ENCODE measurements around the gene PGAP3.
"Not testable (repeated sequence)": the region's sequence is repeated elsewhere in the genome, so short reads cannot be mapped to it uniquely, and the experiment has no call there.

PGAP3 gene

DNA sequence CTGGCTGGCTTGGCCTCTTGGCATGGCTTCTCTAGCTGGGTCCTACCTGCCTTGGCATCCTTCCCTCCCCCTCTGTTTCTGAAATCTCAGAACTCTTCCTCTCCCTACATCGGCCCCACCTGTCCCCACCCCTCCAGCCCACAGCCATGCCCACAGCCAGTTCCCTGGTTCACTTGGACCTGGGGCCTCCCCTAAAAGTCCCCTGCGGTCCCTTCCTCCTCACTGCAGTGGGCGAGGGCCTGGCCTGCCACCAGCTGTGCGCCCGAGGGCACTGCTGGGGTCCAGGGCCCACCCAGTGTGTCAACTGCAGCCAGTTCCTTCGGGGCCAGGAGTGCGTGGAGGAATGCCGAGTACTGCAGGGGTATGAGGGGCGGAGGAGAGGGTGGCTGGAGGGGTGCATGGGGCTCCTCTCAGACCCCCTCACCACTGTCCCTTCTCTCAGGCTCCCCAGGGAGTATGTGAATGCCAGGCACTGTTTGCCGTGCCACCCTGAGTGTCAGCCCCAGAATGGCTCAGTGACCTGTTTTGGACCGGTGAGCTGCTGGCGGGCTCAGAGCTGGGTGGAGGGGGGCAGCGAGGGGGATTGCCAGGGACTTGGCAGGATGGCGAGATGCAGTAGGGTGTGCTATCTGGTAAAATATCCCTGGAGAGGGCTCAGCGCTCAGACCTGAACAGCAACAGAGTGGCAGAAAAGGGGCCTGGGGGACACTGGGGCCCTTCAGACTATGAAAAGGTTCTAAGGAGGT, 28.4 kb upstream of the PGAP3 start:
- no peak for DNase-seq
- in situ Hi-C loops (cut with MboI; ENCODE audit: low pct_unique_long_range_greater_than_20kb, low sequenced_read_pairs) = no loop called here

DNA sequence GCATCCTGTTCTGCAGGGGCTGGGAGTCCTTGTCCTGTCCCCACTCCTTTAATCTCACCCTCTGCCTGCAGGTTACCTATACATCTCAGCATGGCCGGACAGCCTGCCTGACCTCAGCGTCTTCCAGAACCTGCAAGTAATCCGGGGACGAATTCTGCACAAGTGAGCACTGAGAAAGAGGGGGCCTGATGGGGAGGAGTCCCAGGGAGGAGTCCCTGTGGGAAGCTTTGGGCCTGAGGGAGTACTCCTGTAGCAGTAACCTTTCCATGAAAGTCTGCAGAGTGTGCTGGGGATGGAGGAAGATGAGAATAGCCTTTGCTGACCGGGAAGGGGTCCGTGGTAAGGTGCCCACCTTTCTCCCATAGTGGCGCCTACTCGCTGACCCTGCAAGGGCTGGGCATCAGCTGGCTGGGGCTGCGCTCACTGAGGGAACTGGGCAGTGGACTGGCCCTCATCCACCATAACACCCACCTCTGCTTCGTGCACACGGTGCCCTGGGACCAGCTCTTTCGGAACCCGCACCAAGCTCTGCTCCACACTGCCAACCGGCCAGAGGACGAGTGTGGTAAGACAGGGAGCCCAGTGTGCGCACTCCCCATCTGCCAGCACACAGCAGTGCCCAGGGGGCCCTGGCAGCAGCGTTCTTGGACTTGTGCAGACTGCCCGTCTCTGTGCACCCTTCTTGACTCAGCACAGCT, 27.7 kb upstream of the PGAP3 start:
- in situ Hi-C loops (cut with MboI; ENCODE audit: low pct_unique_long_range_greater_than_20kb, low sequenced_read_pairs) = no loop called here
- no peak for DNase-seq

DNA sequence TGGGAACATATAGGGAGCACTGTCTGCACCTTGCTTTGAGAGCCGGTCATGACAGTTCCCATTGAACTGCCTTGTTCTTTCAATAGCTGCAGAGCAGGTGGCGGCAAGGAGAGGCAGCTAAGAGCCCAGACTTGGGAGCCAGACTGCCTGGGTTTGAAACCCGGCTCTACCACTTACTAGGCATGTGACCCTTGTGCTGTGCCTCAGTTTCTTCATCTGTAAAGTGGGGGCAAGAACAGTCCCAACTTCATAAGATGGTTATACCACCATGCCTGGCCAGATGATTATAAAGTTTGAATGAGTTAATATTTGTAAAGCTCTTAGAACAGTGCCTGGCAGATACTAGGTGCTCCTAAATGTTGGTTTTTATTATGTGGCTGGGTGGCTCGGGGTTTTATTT, 26.4 kb upstream of the PGAP3 start:
- in situ Hi-C loops (cut with MboI; ENCODE audit: low pct_unique_long_range_greater_than_20kb, low sequenced_read_pairs) = no loop called here
- no peak for DNase-seq

DNA sequence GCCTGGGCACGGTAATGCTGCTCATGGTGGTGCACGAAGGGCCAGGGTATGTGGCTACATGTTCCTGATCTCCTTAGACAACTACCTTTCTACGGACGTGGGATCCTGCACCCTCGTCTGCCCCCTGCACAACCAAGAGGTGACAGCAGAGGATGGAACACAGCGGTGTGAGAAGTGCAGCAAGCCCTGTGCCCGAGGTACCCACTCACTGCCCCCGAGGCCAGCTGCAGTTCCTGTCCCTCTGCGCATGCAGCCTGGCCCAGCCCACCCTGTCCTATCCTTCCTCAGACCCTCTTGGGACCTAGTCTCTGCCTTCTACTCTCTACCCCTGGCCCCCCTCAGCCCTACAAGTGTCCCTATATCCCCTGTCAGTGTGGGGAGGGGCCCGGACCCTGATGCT, 24.0 kb upstream of the PGAP3 start:
- DNase-seq = no peak
- in situ Hi-C loops (cut with MboI; ENCODE audit: low pct_unique_long_range_greater_than_20kb, low sequenced_read_pairs) = no loop called here

- DNase-seq; in situ Hi-C loops (cut with MboI; ENCODE audit: low pct_unique_long_range_greater_than_20kb, low sequenced_read_pairs): not testable (repeated sequence)
Measured at GRCh38 chr17:39711071-39711470, 23.2 kb upstream of the PGAP3 start.

DNA sequence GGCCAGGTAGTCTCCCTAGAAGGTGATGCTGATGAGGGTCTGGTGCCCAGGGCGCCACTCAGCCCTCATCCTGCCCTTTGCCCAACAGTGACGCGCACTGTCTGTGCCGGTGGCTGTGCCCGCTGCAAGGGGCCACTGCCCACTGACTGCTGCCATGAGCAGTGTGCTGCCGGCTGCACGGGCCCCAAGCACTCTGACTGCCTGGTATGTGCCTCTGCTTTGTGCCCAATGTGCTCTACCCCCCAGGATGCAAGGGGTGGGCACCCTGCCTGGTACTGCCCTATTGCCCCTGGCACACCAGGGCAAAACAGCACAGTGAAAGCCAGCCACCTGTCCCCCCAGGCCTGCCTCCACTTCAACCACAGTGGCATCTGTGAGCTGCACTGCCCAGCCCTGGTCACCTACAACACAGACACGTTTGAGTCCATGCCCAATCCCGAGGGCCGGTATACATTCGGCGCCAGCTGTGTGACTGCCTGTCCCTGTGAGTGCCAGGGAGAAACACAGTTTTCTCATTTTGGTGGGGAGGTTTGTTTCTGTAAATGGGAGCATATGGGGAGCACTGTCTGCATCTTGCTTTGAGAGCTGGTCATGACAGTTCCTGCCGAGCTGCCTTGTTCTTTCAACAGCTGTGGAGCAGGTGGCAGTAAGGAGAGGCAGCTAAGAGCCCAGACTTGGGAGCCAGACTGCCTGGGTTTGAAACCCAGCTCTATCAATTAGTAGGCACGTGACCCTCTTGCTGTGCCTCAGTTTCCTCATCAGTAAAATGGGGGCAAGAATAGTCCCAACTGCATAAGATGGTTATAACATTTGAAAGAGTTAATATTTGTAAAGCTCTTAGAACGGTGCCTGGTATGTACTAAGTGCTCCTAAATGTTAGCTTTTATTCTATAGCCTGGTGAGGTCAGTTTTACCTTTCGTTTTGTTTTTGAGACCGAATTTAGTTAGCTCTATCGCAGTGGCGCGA, 22.4 kb upstream of the PGAP3 start:
- in situ Hi-C loops (cut with MboI; ENCODE audit: low pct_unique_long_range_greater_than_20kb, low sequenced_read_pairs) = no loop called here
- no peak for DNase-seq

DNA sequence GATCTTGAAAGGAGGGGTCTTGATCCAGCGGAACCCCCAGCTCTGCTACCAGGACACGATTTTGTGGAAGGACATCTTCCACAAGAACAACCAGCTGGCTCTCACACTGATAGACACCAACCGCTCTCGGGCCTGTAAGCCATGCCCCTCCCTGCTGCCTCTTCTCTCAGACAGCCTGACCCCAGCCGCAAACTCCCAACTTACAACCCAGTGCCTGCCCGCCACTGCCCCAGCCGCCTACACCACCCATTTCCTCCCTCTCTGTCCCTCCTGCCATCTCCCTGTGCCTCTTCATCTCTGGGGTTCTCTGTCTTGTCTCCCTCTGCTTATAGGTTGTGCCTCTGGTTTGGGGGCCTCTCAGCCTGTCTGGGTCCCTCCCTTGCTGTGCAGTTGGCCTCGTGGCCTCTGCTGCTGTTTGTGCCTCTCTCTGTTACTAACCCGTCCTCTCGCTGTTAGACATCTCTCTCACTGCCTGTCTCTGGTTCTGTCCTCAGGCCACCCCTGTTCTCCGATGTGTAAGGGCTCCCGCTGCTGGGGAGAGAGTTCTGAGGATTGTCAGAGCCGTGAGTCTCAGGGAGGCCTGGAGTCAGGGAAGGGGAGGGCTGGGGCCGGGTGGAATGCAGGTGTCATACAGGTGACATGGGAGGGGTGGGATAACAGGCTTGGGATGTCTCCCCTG, 21.6 kb upstream of the PGAP3 start:
- DNase-seq = no peak
- in situ Hi-C loops (cut with MboI; ENCODE audit: low pct_unique_long_range_greater_than_20kb, low sequenced_read_pairs) = no loop called here

DNA sequence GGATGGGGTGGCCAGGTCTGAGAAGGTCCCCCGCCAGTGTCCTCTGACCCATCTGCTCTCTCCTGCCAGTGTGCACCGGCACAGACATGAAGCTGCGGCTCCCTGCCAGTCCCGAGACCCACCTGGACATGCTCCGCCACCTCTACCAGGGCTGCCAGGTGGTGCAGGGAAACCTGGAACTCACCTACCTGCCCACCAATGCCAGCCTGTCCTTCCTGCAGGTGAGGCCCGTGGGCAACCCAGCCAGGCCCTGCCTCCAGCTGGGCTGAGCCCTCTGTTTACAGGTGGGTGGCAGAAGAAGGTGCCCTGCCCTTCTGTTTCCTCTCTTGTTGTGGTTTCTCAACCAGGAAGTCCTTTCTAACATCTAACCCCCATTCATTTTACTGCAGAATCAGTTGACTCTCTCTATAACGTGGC, 19.1 kb upstream of the PGAP3 start:
- no peak for DNase-seq
- in situ Hi-C loops (cut with MboI; ENCODE audit: low pct_unique_long_range_greater_than_20kb, low sequenced_read_pairs) = no loop called here

DNA sequence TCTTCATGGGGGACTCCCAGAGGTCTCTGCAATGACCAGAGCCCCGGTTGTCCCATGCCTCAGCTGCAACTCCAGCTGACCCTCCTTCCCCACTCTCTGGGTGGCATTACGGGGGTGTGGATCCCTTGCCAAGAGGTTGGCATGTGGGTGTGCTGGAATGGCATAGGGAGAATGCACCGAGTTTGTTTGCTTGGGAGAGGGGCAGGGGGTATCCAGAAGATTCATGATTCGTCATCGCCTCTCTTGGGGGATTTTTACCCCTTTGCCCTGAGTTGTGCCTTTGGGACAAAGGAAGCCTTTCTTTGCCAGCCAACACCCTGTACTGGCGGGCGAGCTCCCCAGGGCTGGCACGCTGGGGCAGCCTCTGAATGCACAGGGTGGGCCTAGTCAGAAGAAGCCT, 18.5 kb upstream of the PGAP3 start:
- DNase-seq = no peak
- in situ Hi-C loops (cut with MboI; ENCODE audit: low pct_unique_long_range_greater_than_20kb, low sequenced_read_pairs) = no loop called here

DNA sequence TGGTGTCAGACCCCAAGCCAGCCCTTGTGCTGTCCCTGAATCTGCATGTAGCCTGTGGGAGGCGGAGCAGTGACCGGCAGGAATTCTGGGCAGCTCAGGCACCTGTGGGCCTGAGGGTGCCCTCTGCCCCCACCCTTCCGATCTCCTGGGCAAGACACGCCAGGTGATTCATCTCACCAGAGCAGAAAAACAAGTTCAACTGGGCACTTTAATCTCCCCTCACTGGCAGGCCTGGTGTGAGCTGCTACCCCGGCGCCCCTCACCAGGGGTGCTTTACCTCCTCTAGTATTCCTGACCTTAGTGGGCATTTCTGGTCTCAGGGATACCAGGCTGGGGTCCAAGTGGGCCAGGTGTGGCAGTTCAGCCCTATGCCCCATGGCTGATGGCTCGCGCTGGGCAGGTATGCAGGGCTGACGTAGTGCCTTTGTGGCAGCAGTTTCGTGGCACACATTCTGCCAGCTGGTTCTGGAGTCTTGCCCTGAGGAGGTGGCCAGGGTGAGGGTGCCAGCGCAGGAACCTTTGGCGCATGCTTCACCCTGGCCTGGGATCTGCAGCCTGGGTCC, 18.0 kb upstream of the PGAP3 start:
- in situ Hi-C loops (cut with MboI; ENCODE audit: low pct_unique_long_range_greater_than_20kb, low sequenced_read_pairs) = no loop called here
- no peak for DNase-seq

DNA sequence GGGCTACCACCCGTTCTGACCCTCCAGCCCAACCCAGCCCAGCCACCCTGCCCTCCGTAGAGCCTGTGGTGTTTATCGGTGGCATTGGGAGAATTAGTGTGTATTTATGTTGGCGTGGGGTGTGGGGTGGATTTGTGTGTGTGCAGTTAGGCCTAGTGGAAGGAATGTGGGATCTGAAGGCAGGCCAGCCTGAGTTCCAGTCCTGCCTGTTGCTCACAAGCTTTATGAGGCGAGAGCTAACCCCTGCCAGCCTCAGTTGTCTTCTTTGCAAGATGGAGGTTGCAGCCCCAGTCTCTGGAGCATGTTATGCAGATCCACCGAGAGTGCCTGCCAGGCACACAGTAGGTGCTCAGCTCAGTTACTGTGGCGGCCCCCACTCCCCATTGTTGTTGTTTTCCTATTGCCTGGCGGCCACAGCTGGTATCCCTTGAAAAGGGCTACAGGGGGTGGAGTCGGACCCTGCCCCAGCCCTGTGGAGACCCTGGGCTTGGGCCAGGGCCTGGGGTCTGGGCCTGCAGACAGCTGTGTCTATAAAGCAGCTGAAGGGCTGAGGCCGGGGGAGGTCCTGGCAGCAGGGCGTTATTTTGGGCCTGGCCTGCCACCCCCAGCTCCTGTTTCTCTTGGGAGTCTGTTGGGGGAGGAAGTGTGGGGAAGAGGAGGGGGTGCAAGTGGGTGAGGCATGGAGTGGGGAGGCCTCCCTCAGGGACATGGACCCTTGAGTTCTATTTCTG, 17.1 kb upstream of the PGAP3 start:
- DNase-seq = no peak
- in situ Hi-C loops (cut with MboI; ENCODE audit: low pct_unique_long_range_greater_than_20kb, low sequenced_read_pairs) = no loop called here

GRCh38 chr17:39703913-39704312, 16.1 kb upstream of the PGAP3 start:
- no peak for DNase-seq
- in situ Hi-C loops (cut with MboI; ENCODE audit: low pct_unique_long_range_greater_than_20kb, low sequenced_read_pairs) = no loop called here

GRCh38 chr17:39702901-39703893, 15.3 kb upstream of the PGAP3 start:
- in situ Hi-C loops (cut with MboI; ENCODE audit: low pct_unique_long_range_greater_than_20kb, low sequenced_read_pairs) = no loop called here
- DNase-seq = no peak

- in situ Hi-C loops (cut with MboI; ENCODE audit: low pct_unique_long_range_greater_than_20kb, low sequenced_read_pairs) = no loop called here
- DNase-seq = no peak
Measured at GRCh38 chr17:39701784-39702422, 14.0 kb upstream of the PGAP3 start.

DNA sequence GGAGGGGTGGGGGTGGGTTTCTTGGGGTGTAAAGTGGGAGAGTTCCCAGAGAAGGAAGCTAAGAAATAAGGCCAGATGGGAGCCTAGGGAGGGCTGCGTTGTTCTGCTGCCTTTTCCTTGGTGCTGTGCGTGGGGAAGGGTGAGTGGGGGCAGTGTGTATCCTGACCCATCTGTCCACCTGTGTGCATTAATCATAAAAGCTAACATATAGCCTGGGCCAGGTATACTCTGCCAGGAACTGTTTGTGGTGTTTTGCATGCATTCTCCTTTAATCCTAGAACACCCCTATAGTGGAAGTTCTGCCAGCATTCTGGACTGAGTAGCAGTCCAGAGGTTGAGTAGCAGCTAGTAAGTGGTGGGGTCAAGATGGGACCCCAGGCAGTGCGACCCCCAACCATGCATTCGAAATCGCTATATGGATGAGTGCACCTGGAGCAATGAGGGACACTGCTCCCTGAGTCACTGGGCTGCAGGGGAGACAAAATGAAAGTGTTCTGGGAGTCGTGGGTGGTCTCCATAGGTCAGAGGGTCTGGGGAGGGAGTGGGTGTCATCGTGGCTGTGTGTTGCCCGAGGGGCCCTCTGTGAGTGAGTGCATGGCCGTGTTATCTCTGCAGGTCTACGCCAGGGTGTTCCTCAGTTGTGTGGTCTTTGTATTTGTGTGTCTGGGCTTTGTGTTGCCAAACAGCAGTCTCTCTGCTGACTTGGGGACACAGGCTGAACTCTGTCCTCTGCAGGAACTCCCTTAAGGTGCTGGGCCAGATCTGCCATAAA, 13.3 kb upstream of the PGAP3 start:
- in situ Hi-C loops (cut with MboI; ENCODE audit: low pct_unique_long_range_greater_than_20kb, low sequenced_read_pairs) = no loop called here
- DNase-seq = no peak

All from KBM-7 (cell line).